Astrocyte (in vitro differentiated cells and primary cell): ENCODE results near the gene FLII.

Source experiments
- CTCF ChIP-seq: IDR thresholded peaks from 2 replicates; pipeline ENCODE4 v1.5.1; 2011; ENCODE audit warnings: low read depth, mild to moderate bottlenecking, inconsistent platforms, low read length, moderate library complexity; ENCODE audit not compliant: insufficient read depth
- EZH2 ChIP-seq: IDR thresholded peaks from 2 replicates; pipeline ENCODE4 v1.6.1; 2012; ENCODE audit warnings: mild to moderate bottlenecking, low read length, inconsistent platforms; ENCODE audit not compliant: insufficient read depth

GRCh38 chr17:18235743-18236256 is 22.7 kb downstream of the FLII start:
- TF ChIP-seq CTCF (no peak), EZH2 (no peak)
